GM18519 (cell line): ENCODE measurements around the gene SP140L.
"Not testable (repeated sequence)": the region's sequence is repeated elsewhere in the genome, so short reads cannot be mapped to it uniquely, and the experiment has no call there.

Experiments
- ATAC-seq: cut with Tn5 transposase; IDR thresholded peaks from one replicate; pipeline ENCODE4 v1.9.1; 2021; ENCODE audit warnings: mild to moderate bottlenecking, moderate library complexity; ENCODE audit not compliant: unreplicated experiment, low FRiP score

The SP140L gene

GRCh38 chr2:230414302-230414701, 87.3 kb downstream of the SP140L start:
- ATAC-seq, result no peak

DNA sequence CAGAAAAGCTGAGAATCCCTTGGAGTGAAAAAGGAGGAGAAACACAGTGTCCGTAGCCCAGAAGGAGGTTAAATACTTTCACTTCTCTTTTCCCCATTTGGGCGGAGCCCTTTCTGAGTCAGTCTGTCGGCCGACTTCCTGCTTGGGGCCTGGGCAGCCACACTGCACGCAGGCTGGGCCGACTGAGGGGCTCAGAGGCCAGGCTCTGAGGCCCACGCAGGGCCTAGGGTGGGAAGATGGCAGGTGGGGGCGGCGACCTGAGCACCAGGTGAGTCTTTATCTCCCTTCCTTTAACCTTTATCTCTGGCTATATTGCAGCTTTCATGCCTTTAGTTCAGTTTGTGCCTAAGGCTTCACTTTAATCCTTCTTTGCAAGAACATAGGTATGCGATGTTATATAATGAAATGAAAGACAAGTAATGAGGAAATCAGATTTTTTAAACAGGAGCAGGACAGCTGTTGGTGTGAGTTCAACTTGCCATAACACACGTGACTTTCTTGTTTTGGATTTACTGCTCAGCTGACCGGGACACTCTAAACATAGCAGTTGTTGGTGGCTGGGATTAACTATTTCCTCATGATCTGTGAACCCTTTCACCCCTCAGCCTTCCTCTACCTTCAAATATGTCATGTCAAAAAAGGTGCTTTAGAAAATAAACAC, 89.2 kb downstream of the SP140L start, which contains the start of gene SP100:
TSS of gene SP100 (plus strand) at position 141 of the 661 bp plus-strand sequence. CDS start at position 237, 96 bp downstream.
- peak; percentile 86 for ATAC-seq

- ATAC-seq, result no peak
These were observed 90.4 kb downstream of the SP140L start for GRCh38 chr2:230417436-230417835.

GRCh38 chr2:230418341-230419016, 91.5 kb downstream of the SP140L start:
- ATAC-seq, result no peak

GRCh38 chr2:230419181-230419580, 92.2 kb downstream of the SP140L start:
- ATAC-seq, result no peak

GRCh38 chr2:230422149-230422548, 95.2 kb downstream of the SP140L start:
- no peak for ATAC-seq

GRCh38 chr2:230423851-230424458, 97.0 kb downstream of the SP140L start:
- ATAC-seq, result no peak

DNA sequence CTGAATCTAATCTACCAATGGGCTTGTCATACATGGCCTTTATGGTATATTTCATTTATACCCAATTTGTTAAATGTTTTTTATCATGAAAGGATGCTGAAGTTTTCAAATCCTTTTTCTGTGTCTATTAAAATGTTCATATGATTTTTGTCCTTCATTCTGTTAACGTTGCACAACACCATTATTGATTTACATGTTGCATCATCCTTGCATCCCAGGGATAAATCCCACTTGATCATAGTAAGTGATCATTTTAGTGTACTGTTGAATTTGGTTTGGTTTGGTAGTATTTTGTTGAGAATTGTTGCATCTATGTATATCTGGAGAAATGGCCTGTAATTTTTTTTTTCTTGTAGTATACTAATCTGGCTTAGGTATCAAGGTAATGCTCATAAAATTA, 98.4 kb downstream of the SP140L start:
- ATAC-seq, result no peak

DNA sequence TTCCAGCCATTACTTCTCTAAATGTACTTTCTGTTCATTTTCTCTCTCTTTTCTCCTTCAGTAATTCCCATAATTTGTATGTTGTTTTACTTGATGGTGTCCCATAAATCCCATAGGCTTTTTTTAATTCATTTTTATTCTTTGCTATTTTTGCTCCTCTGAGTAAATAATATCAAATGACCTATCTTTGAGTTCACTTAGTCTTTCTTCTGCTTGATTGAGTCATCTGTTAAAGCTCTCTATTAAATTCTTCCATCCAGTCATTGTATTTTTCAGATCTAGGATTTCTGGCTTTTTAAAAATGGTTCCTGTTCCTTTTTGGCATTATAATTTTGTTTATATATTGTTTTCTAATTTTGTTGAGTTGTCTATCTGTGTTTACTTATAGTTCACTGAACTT, 102.5 kb downstream of the SP140L start:
- ATAC-seq, result no peak

GRCh38 chr2:230430957-230431910, 104.2 kb downstream of the SP140L start:
- no peak for ATAC-seq

- ATAC-seq, result no peak
These were observed 107.8 kb downstream of the SP140L start for GRCh38 chr2:230434677-230435324.

DNA sequence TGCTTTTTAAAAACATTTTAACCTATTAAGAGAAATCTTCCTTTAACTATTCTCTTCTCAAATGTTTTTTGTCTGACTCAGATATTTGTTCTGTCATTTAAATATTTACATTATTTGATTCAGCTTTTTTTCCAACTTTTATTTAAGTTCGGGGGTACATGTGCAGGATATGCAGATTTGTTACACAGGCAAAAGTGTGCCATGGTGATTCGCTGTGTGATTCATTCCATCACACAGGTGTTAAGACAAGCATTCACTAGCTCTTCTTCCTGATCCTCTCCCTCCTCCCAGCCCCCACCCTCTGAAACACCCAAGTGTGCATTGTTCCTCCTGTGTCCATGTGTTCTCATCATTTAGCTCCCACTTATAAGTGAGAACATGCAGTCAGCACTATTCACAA, 108.4 kb downstream of the SP140L start:
- no peak for ATAC-seq

DNA sequence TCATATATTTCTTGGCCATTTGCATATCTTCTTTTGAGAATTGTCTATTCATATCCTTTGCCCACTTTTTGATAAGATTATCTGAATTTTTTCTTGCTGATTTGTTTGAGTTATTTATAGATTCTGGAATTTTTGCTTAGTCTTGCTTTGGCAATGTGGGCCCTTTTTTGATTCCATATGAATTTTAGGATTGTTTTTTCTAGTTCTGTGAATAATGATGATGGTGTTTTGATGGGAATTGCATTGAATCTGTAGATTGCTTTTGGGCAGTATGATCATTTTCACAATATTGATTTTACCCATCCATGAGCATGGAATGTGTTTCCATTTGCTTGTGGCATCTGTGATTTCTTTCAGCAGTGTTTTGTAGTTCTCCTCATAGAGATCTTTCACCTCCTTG, 112.1 kb downstream of the SP140L start:
- ATAC-seq, result not testable (repeated sequence)

DNA sequence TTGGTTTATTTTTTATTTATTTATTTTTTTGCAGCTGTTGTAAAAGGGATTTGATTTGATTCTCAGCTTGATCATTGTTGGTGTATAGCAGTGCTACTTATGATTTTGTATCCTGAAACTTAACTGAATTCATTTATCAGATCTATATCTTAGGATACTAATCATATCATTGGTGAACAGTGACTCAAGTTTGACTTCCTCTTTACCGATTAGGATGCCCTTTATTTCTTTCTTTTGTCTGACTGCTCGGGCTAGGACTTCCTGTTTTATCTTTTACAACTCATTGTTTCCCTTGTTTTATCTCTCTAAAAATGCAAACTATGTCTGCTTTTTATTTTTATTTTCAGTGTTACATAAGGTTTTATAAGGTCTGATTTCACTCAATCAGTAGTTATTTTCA, 112.6 kb downstream of the SP140L start:
- no peak for ATAC-seq

GRCh38 chr2:230441227-230441897, 114.4 kb downstream of the SP140L start:
- ATAC-seq, result no peak

DNA sequence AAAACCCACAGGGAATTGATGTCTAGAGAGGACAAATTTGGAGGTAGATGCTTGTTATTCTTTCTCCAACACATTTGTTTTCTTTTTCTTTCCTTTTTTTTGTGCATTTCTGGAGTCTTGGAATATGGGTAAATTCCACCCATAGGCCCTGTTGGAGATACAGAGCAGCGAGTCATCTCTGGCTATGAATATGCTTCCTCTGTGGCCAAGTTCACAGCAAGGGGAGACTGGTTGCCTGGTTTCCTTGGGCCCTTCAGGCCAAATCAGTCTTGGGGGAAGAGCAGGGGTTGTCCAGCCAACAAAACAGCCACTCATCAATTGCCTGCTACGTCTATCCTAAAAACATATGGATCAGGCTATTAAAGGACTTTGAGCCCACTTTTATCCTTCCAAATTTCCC, 116.5 kb downstream of the SP140L start:
- no peak for ATAC-seq

DNA sequence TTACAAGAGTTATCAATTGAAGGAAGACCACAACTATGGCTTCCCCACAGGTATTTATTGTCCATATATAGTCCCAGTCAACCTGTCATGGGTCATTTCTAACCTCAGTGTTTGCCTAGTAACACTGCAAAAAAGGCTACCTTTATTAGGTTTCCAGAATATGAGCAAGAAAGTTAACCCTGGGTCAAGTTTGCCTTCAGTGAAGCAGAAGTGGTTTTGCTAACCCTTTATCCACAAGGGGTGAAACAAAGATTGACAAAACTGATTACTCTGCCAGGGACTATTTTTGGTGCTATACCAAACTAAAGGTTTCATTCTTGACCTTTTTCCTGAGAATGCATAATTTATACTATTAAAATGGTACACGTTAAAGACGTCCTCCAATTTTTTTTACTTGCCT, 117.8 kb downstream of the SP140L start:
- ATAC-seq, result no peak

GRCh38 chr2:230447036-230447435, 120.0 kb downstream of the SP140L start:
- ATAC-seq, result no peak
